HT-29 (cell line): ENCODE data around the gene MRPL28. TPM values are rescaled to one million over a fixed set of nuclear protein-coding genes. Genes with fewer than 3 reads are reported as not detected.

Experiments
- DNase-seq: peaks from one replicate; pipeline ENCODE4 v3.0.0-alpha.2; 2015; ENCODE audit warnings: low spot score
- total RNA-seq: library from RNA; depleted of rRNA; stranded (reverse); fragments of >200 nt; shearing (Covaris generic); gene quantifications from 2 replicates; pipeline ENCODE4 v1.2.3, GENCODE V29; 2014; rRNA removed

MRPL28 gene
- total RNA-seq, 1 experiment from 2014 or later = 223 TPM

GRCh38 chr16:317583-317982, 52.8 kb downstream of the MRPL28 start:
- DNase-seq = no peak

Other genes with a start within 250 kb of the MRPL28 start
- 15.3 and 19.4 TPM in 2 replicates for gene NPRL3, start 231.9 kb downstream of the MRPL28 start, total RNA-seq
- gene HBZ, start 217.9 kb downstream of the MRPL28 start, total RNA-seq = not detected in 2 replicates
- not detected in 2 replicates for gene HBM, start 204.6 kb downstream of the MRPL28 start, total RNA-seq
- gene HBA2, start 197.7 kb downstream of the MRPL28 start, total RNA-seq = not detected in 2 replicates
- gene HBA1, start 193.9 kb downstream of the MRPL28 start, total RNA-seq = not detected in 2 replicates
- gene HBQ1, start 190.1 kb downstream of the MRPL28 start, total RNA-seq = not detected in 2 replicates
- gene LUC7L, start 141.1 kb downstream of the MRPL28 start, total RNA-seq = 46.2 and 48.6 TPM in 2 replicates
- 36.5 and 44.0 TPM in 2 replicates for gene FAM234A, start 135.7 kb downstream of the MRPL28 start, total RNA-seq
- 0.41 and 0.55 TPM in 2 replicates for gene RGS11, start 94.6 kb downstream of the MRPL28 start, total RNA-seq
- 33.1 and 52.0 TPM in 2 replicates for gene ARHGDIG, start 89.9 kb downstream of the MRPL28 start, total RNA-seq
- gene PDIA2, start 87.4 kb downstream of the MRPL28 start, total RNA-seq = 3.0 and 6.3 TPM in 2 replicates
- gene AXIN1, start 17.8 kb downstream of the MRPL28 start, total RNA-seq = 77.0 and 88.4 TPM in 2 replicates
- gene PGAP6, start 11.4 kb upstream of the MRPL28 start, total RNA-seq = 150 and 161 TPM in 2 replicates
- 25.3 and 29.0 TPM in 2 replicates for gene NME4, start 26.7 kb upstream of the MRPL28 start, total RNA-seq
- gene DECR2, start 31.3 kb upstream of the MRPL28 start, total RNA-seq = 25.2 and 29.1 TPM in 2 replicates
- 5.2 and 9.5 TPM in 2 replicates for gene RAB11FIP3, start 55.1 kb upstream of the MRPL28 start, total RNA-seq
- gene CAPN15, start 157.2 kb upstream of the MRPL28 start, total RNA-seq = 161 and 180 TPM in 2 replicates
- 0.08 TPM in 1 of 2 replicates, not detected in the other for gene PRR35, start 189.9 kb upstream of the MRPL28 start, total RNA-seq
- gene NHLRC4, start 196.5 kb upstream of the MRPL28 start, total RNA-seq = 0.05 and 0.13 TPM in 2 replicates
- gene PIGQ, start 199.4 kb upstream of the MRPL28 start, total RNA-seq = 99.5 and 103 TPM in 2 replicates
- gene RAB40C, start 219.5 kb upstream of the MRPL28 start, total RNA-seq = 54.2 and 58.2 TPM in 2 replicates